ENCODE data around the gene ELMO2.

DNA sequence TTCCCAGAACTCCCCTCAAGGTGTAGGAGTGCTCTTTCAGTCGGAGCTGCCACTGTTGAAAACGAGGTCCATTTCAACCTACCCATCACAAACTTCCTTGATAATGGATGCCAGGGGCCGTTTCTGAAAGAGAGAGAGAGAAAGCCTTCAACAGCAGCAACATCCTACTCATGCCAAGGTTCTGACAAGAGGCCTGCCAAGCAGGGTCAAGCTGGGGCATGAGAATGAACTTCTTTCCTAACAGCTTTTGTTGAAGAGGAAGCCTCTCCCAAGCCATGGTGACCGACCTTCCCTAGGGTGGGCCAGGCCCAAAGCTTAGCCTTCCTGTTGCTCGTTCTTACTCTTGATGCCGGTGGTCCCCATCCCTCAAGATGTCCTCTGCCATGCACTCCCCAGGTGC is 12.4 kb downstream of the ELMO2 start:
- TF ChIP-seq, protein P1, sequence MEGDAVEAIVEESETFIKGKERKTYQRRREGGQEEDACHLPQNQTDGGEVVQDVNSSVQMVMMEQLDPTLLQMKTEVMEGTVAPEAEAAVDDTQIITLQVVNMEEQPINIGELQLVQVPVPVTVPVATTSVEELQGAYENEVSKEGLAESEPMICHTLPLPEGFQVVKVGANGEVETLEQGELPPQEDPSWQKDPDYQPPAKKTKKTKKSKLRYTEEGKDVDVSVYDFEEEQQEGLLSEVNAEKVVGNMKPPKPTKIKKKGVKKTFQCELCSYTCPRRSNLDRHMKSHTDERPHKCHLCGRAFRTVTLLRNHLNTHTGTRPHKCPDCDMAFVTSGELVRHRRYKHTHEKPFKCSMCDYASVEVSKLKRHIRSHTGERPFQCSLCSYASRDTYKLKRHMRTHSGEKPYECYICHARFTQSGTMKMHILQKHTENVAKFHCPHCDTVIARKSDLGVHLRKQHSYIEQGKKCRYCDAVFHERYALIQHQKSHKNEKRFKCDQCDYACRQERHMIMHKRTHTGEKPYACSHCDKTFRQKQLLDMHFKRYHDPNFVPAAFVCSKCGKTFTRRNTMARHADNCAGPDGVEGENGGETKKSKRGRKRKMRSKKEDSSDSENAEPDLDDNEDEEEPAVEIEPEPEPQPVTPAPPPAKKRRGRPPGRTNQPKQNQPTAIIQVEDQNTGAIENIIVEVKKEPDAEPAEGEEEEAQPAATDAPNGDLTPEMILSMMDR (IDR thresholded peaks at IDR 0.05; ENCODE audit: low read depth, low read length, poor library complexity, severe bottlenecking): no peak
- TF ChIP-seq EZH2phosphoT487 (IDR thresholded peaks at IDR 0.05; ENCODE audit: borderline replicate concordance, low read length): no peak
